GM12873 (cell line): Measurements from ENCODE around the gene OSBPL10.

Source experiments
- CTCF ChIP-seq: IDR thresholded peaks from 2 replicates; pipeline ENCODE4 v1.5.1; 2012; ENCODE audit warnings: low read depth, mild to moderate bottlenecking, moderate library complexity, low read length, control low read depth; ENCODE audit not compliant: insufficient read depth; ENCODE audit errors: missing control alignments

Gene OSBPL10

GRCh38 chr3:31909455-31909854 lies 71.6 kb downstream of the OSBPL10 start:
- no peak for TF ChIP-seq CTCF

GRCh38 chr3:31908391-31909097 lies 72.5 kb downstream of the OSBPL10 start:
- peak; percentile 12 for TF ChIP-seq CTCF

GRCh38 chr3:31906182-31906581 lies 74.9 kb downstream of the OSBPL10 start:
- no peak for TF ChIP-seq CTCF

- TF ChIP-seq CTCF = no peak
These were observed 77.2 kb downstream of the OSBPL10 start for GRCh38 chr3:31903686-31904431.

- no peak for TF ChIP-seq CTCF
These were observed 80.5 kb downstream of the OSBPL10 start for GRCh38 chr3:31900583-31900982.

GRCh38 chr3:31896648-31897433 lies 84.2 kb downstream of the OSBPL10 start:
- no peak for TF ChIP-seq CTCF

GRCh38 chr3:31896026-31896425 lies 85.0 kb downstream of the OSBPL10 start:
- TF ChIP-seq CTCF = no peak
